ENCODE data around the gene ALDH1B1. TPM values are rescaled to one million over a fixed set of nuclear protein-coding genes. Genes with fewer than 3 reads are reported as not detected.

Gene ALDH1B1
- total RNA-seq (15.7 TPM), polyA plus RNA-seq (ENCODE audit: insufficient read depth in 1 of 8, insufficient read length in 8 of 8, low replicate concordance in 1 of 8) (10 to 100 TPM; 16.8 to 24.1 (median 21.3) TPM)
- long read RNA-seq, donor 1, partial matches to known transcripts: 0 of 2 reads
- long read RNA-seq, donor 1, other reads (novel, unspliced or antisense): 0 of 2 reads
- long read RNA-seq, donor 2: 0 reads
- long read RNA-seq, donor 3, transcript ALDH1B1-201 (2 exons, 3,066 nt): major isoform, 12 of 12 reads
- long read RNA-seq, donor 3, partial matches to known transcripts: 0 of 12 reads
- long read RNA-seq, donor 3, other reads (novel, unspliced or antisense): 0 of 12 reads
- long read RNA-seq, donor 4, transcript ALDH1B1-201 (2 exons, 3,066 nt): major isoform, 14 of 25 reads
- long read RNA-seq, donor 4, partial matches to known transcripts: 11 of 25 reads
- long read RNA-seq, donor 4, other reads (novel, unspliced or antisense): 0 of 25 reads
- long read RNA-seq, donor 5, transcript ALDH1B1-201 (2 exons, 3,066 nt): major isoform, 11 of 11 reads
- long read RNA-seq, donor 5, partial matches to known transcripts: 0 of 11 reads
- long read RNA-seq, donor 5, other reads (novel, unspliced or antisense): 0 of 11 reads
- long read RNA-seq, donor 6, transcript ALDH1B1-201 (2 exons, 3,066 nt): major isoform, 13 of 13 reads
- long read RNA-seq, donor 6, partial matches to known transcripts: 0 of 13 reads
- long read RNA-seq, donor 6, other reads (novel, unspliced or antisense): 0 of 13 reads
- long read RNA-seq, donor 7, transcript ALDH1B1-201 (2 exons, 3,066 nt): major isoform, 9 of 9 reads
- long read RNA-seq, donor 7, partial matches to known transcripts: 0 of 9 reads
- long read RNA-seq, donor 7, other reads (novel, unspliced or antisense): 0 of 9 reads
- long read RNA-seq, donor 8, transcript ALDH1B1-201 (2 exons, 3,066 nt): major isoform, 6 of 6 reads
- long read RNA-seq, donor 8, partial matches to known transcripts: 0 of 6 reads
- long read RNA-seq, donor 8, other reads (novel, unspliced or antisense): 0 of 6 reads
- long read RNA-seq, donor 9, transcript ALDH1B1-201 (2 exons, 3,066 nt): major isoform, 5 of 5 reads
- long read RNA-seq, donor 9, partial matches to known transcripts: 0 of 5 reads
- long read RNA-seq, donor 9, other reads (novel, unspliced or antisense): 0 of 5 reads
- long read RNA-seq, donor 10, transcript ALDH1B1-201 (2 exons, 3,066 nt): major isoform, 10 of 10 reads
- long read RNA-seq, donor 10, partial matches to known transcripts: 0 of 10 reads
- long read RNA-seq, donor 10, other reads (novel, unspliced or antisense): 0 of 10 reads
- long read RNA-seq, donor 11, transcript ALDH1B1-201 (2 exons, 3,066 nt): major isoform, 12 of 29 reads
- long read RNA-seq, donor 11, partial matches to known transcripts: 17 of 29 reads
- long read RNA-seq, donor 11, other reads (novel, unspliced or antisense): 0 of 29 reads

- peaks cover 19% of the 10 kb centered on the region for H3K4me1 ChIP-seq (ENCODE audit: control insufficient read depth, insufficient read depth, low read length)
- DNase-seq: peak; percentile 89
- under 1% methylated on average over 48 of the region's 58 CpGs for whole genome bisulfite sequencing (ENCODE audit: insufficient coverage)
- H3K27me3 ChIP-seq (ENCODE audit: control insufficient read depth, insufficient read depth, low read length): no peaks in the 10 kb centered on the region
- H3K27ac ChIP-seq (ENCODE audit: low read length): no peak within 1 kb of the TSS
- H3K4me3 ChIP-seq (ENCODE audit: low read length): peak within 1 kb of the TSS; percentile 93
- no peaks in the 10 kb centered on the region for H3K9me3 ChIP-seq (replicated peaks; ENCODE audit: control insufficient read depth, low read depth, low read length)
- H3K36me3 ChIP-seq (ENCODE audit: control insufficient read depth, insufficient read depth, low read length): peaks cover 25% of the 10 kb centered on the region
These were observed at the start of gene ALDH1B1 for GRCh38 chr9:38392235-38393127. TSS of gene ALDH1B1 (plus strand) at chr9:38392702. CDS start at chr9:38395749, 3,047 bp downstream.

- H3K27ac ChIP-seq (ENCODE audit: low read length): no peak overlapping the region
- H3K36me3 ChIP-seq (ENCODE audit: control insufficient read depth, insufficient read depth, low read length): no peaks in the 10 kb centered on the region
- H3K9me3 ChIP-seq (replicated peaks; ENCODE audit: control insufficient read depth, low read depth, low read length): no peaks in the 10 kb centered on the region
- H3K4me1 ChIP-seq (ENCODE audit: control insufficient read depth, insufficient read depth, low read length): peaks cover 41% of the 10 kb centered on the region
- no peak for DNase-seq
- WGBS (ENCODE audit: insufficient coverage): 77% methylated on average over 3 of the region's 3 CpGs
- no peaks in the 10 kb centered on the region for H3K27me3 ChIP-seq (ENCODE audit: control insufficient read depth, insufficient read depth, low read length)
- no peak overlapping the region for H3K4me3 ChIP-seq (ENCODE audit: low read length)
These were observed 49.5 kb upstream of the ALDH1B1 start for GRCh38 chr9:38343037-38343436.

- DNase-seq: no peak
These were observed 49.0 kb upstream of the ALDH1B1 start for GRCh38 chr9:38343552-38343951.

GRCh38 chr9:38344566-38345324 lies 47.8 kb upstream of the ALDH1B1 start:
- 57% methylated on average over 3 of the region's 7 CpGs for WGBS (ENCODE audit: insufficient coverage)
- Histone ChIP-seq H3K9me3 (replicated peaks; ENCODE audit: control insufficient read depth, low read depth, low read length) (no peaks in the 10 kb centered on the region), H3K27me3 (ENCODE audit: control insufficient read depth, insufficient read depth, low read length) (no peaks in the 10 kb centered on the region), H3K27ac (ENCODE audit: low read length) (no peak overlapping the region), H3K4me1 (ENCODE audit: control insufficient read depth, insufficient read depth, low read length) (peaks cover 25% of the 10 kb centered on the region), H3K4me3 (ENCODE audit: low read length) (no peak overlapping the region), H3K36me3 (ENCODE audit: control insufficient read depth, insufficient read depth, low read length) (no peaks in the 10 kb centered on the region)
- DNase-seq: no peak

More at GRCh38 chr9:38343552-38343951, 49.0 kb upstream of the ALDH1B1 start:
- Histone ChIP-seq H3K4me3 (ENCODE audit: low read length) (no peak overlapping the region), H3K36me3 (ENCODE audit: control insufficient read depth, insufficient read depth, low read length) (no peaks in the 10 kb centered on the region), H3K9me3 (replicated peaks; ENCODE audit: control insufficient read depth, low read depth, low read length) (no peaks in the 10 kb centered on the region), H3K4me1 (ENCODE audit: control insufficient read depth, insufficient read depth, low read length) (peaks cover 36% of the 10 kb centered on the region), H3K27me3 (ENCODE audit: control insufficient read depth, insufficient read depth, low read length) (no peaks in the 10 kb centered on the region), H3K27ac (ENCODE audit: low read length) (no peak overlapping the region)
- WGBS (ENCODE audit: insufficient coverage): 73% methylated on average over 4 of the region's 6 CpGs

GRCh38 chr9:38345851-38346755 lies 46.4 kb upstream of the ALDH1B1 start:
- no peak overlapping the region for H3K27ac ChIP-seq (ENCODE audit: low read length)
- no peaks in the 10 kb centered on the region for H3K27me3 ChIP-seq (ENCODE audit: control insufficient read depth, insufficient read depth, low read length)
- H3K4me1 ChIP-seq (ENCODE audit: control insufficient read depth, insufficient read depth, low read length): peaks cover 19% of the 10 kb centered on the region
- no peak for DNase-seq
- WGBS (ENCODE audit: insufficient coverage): 86% methylated on average over 10 of the region's 10 CpGs
- no peaks in the 10 kb centered on the region for H3K36me3 ChIP-seq (ENCODE audit: control insufficient read depth, insufficient read depth, low read length)
- H3K9me3 ChIP-seq (replicated peaks; ENCODE audit: control insufficient read depth, low read depth, low read length): no peaks in the 10 kb centered on the region
- no peak overlapping the region for H3K4me3 ChIP-seq (ENCODE audit: low read length)

- no peaks in the 10 kb centered on the region for H3K27me3 ChIP-seq (ENCODE audit: control insufficient read depth, insufficient read depth, low read length)
- H3K4me1 ChIP-seq (ENCODE audit: control insufficient read depth, insufficient read depth, low read length): peaks cover 19% of the 10 kb centered on the region
- no peak overlapping the region for H3K4me3 ChIP-seq (ENCODE audit: low read length)
- DNase-seq: peak; percentile 58
- H3K27ac ChIP-seq (ENCODE audit: low read length): no peak overlapping the region
- WGBS (ENCODE audit: insufficient coverage): 8% methylated on average over 5 of the region's 7 CpGs
- no peaks in the 10 kb centered on the region for H3K36me3 ChIP-seq (ENCODE audit: control insufficient read depth, insufficient read depth, low read length)
- H3K9me3 ChIP-seq (replicated peaks; ENCODE audit: control insufficient read depth, low read depth, low read length): no peaks in the 10 kb centered on the region
These were observed 45.7 kb upstream of the ALDH1B1 start for GRCh38 chr9:38346811-38347210.

- Histone ChIP-seq H3K36me3 (ENCODE audit: control insufficient read depth, insufficient read depth, low read length) (no peaks in the 10 kb centered on the region), H3K27me3 (ENCODE audit: control insufficient read depth, insufficient read depth, low read length) (no peaks in the 10 kb centered on the region), H3K9me3 (replicated peaks; ENCODE audit: control insufficient read depth, low read depth, low read length) (no peaks in the 10 kb centered on the region), H3K4me1 (ENCODE audit: control insufficient read depth, insufficient read depth, low read length) (peaks cover 23% of the 10 kb centered on the region), H3K4me3 (ENCODE audit: low read length) (no peak overlapping the region), H3K27ac (ENCODE audit: low read length) (no peak overlapping the region)
- 16% methylated on average over 2 of the region's 2 CpGs for WGBS (ENCODE audit: insufficient coverage)
- no peak for DNase-seq
These were observed 45.2 kb upstream of the ALDH1B1 start for GRCh38 chr9:38347271-38347671.

GRCh38 chr9:38347946-38348345 lies 44.6 kb upstream of the ALDH1B1 start:
- Histone ChIP-seq H3K36me3 (ENCODE audit: control insufficient read depth, insufficient read depth, low read length) (no peaks in the 10 kb centered on the region), H3K9me3 (replicated peaks; ENCODE audit: control insufficient read depth, low read depth, low read length) (no peaks in the 10 kb centered on the region), H3K4me1 (ENCODE audit: control insufficient read depth, insufficient read depth, low read length) (peaks cover 29% of the 10 kb centered on the region), H3K4me3 (ENCODE audit: low read length) (no peak overlapping the region), H3K27ac (ENCODE audit: low read length) (no peak overlapping the region), H3K27me3 (ENCODE audit: control insufficient read depth, insufficient read depth, low read length) (no peaks in the 10 kb centered on the region)
- DNase-seq: no peak
- 92% methylated on average over 2 of the region's 3 CpGs for WGBS (ENCODE audit: insufficient coverage)

All from muscle of leg (tissue), 16 donors.